ENCODE data around the gene LMNA. TPM values are rescaled to one million over a fixed set of nuclear protein-coding genes. Genes with fewer than 3 reads are reported as not detected.
A peak's percentile ranks its signal among the peaks of the same experiment; 100 is the strongest.

Gene LMNA
- total RNA-seq, 1 experiment from 2014 or later = 225 TPM

GRCh38 chr1:156111355-156111962 is 3.1 kb upstream of the LMNA start:
- no peak for TF ChIP-seq CTCF (conservative IDR thresholded peaks at IDR 0.05; ENCODE audit: low read depth, low read length)
- no peak for TF ChIP-seq EZH2 (IDR thresholded peaks at IDR 0.05; ENCODE audit: borderline replicate concordance, low read depth, low read length, poor library complexity, severe bottlenecking)
- Histone ChIP-seq H3K4me1 (ENCODE audit: insufficient read depth, low read length, poor library complexity, severe bottlenecking) (peaks cover 33% of the 10 kb centered on the region), H3K27ac (ENCODE audit: low read depth, low read length, poor library complexity, severe bottlenecking) (peak overlapping the region; percentile 4), H3K9me3 (ENCODE audit: low read depth, low read length, poor library complexity, severe bottlenecking) (no peaks in the 10 kb centered on the region), H3K27me3 (replicated peaks; ENCODE audit: insufficient read depth, low read depth, low read length, poor library complexity) (no peaks in the 10 kb centered on the region), H3K36me3 (ENCODE audit: insufficient read depth, low read length, poor library complexity, severe bottlenecking) (no peaks in the 10 kb centered on the region), H3K4me3 (ENCODE audit: low read depth, low read length, poor library complexity, severe bottlenecking) (no peak overlapping the region)
- POLR2A ChIA-PET (ENCODE audit: low non-redundant PET) = interaction anchor here (0.6 kb wide), 1 partner anchor 639 kb away, joined by 3 read pairs; no protein-coding TSS in a partner anchor
- CTCF ChIA-PET = no interaction called here
- intact Hi-C loops (cut with micrococcal nuclease; ENCODE audit: unreplicated experiment) = no loop called here
- BruUV-seq (replicated peaks) = no TSS peak
- DNase-seq (ENCODE audit: low spot score) = no peak

DNA sequence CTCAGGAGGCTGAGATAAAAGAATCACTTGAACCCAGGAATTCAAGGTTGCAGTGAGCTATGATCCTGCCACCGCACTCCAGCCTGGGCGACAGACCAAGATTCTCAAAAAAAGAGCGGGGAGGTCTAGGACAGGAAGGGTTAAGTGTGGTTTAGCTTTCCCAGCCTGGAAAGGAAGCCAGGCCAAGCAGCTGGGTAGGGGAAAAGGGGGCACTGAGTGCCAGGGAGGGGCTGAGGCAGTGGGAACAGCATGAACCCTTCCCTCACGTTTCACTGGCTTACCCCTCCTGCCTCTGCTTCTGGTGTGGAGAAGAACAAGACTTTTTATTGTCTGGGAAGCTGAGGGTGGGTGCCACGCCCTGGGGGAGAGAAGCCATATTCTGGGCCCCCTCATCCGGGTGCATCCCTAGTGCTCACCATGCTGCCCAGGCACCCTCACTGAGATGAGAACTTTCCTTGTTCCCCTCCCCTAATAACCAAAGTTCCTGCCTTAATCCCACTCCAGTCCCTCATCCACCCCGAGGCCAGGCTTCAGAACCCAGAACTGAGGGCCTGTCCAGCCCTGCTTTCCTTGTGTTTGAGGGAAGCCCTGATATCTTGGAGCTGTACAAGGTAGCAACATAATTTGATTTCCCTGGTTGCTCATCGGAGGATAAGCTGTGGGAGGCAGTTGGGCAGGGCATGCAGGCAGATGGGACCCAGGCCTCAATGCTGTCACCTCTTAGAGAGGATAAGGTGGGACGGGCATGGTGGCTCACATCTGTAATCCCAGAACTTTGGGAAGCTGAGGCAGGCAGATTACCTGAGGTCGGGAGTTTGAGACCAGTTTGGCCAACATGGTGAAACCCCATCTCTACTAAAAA is 2.0 kb upstream of the LMNA start:
- peak overlapping the region; percentile 4 for H3K27ac ChIP-seq (ENCODE audit: low read depth, low read length, poor library complexity, severe bottlenecking)
- H3K27me3 ChIP-seq (replicated peaks; ENCODE audit: insufficient read depth, low read depth, low read length, poor library complexity) = no peaks in the 10 kb centered on the region
- POLR2A ChIA-PET (ENCODE audit: low non-redundant PET) = interaction anchor here (0.6 to 0.8 kb wide), 2 partner anchors 46 to 638 kb away, joined by 3 read pairs; no protein-coding TSS in a partner anchor
- no peaks in the 10 kb centered on the region for H3K36me3 ChIP-seq (ENCODE audit: insufficient read depth, low read length, poor library complexity, severe bottlenecking)
- H3K4me3 ChIP-seq (ENCODE audit: low read depth, low read length, poor library complexity, severe bottlenecking) = no peak overlapping the region
- no TSS peak for BruUV-seq (replicated peaks)
- CTCF ChIA-PET = interaction anchor here (0.5 kb wide), 1 partner anchor 20 kb away, joined by 6 read pairs; no protein-coding TSS in a partner anchor
- H3K9me3 ChIP-seq (ENCODE audit: low read depth, low read length, poor library complexity, severe bottlenecking) = no peaks in the 10 kb centered on the region
- DNase-seq (ENCODE audit: low spot score) = no peak
- TF ChIP-seq CTCF (conservative IDR thresholded peaks at IDR 0.05; ENCODE audit: low read depth, low read length) (no peak), EZH2 (IDR thresholded peaks at IDR 0.05; ENCODE audit: borderline replicate concordance, low read depth, low read length, poor library complexity, severe bottlenecking) (no peak)
- peaks cover 25% of the 10 kb centered on the region for H3K4me1 ChIP-seq (ENCODE audit: insufficient read depth, low read length, poor library complexity, severe bottlenecking)
- intact Hi-C loops (cut with micrococcal nuclease; ENCODE audit: unreplicated experiment) = no loop called here

- peaks cover 29% of the 10 kb centered on the region for H3K4me1 ChIP-seq (ENCODE audit: insufficient read depth, low read length, poor library complexity, severe bottlenecking)
- BruUV-seq (replicated peaks) = no TSS peak
- H3K4me3 ChIP-seq (ENCODE audit: low read depth, low read length, poor library complexity, severe bottlenecking) = peak overlapping the region; percentile 86
- peak overlapping the region; percentile 74 for H3K27ac ChIP-seq (ENCODE audit: low read depth, low read length, poor library complexity, severe bottlenecking)
- ChIA-PET CTCF (interaction anchor here (0.9 to 1.0 kb wide), 2 partner anchors 16 to 17 kb away, joined by 4 to 6 read pairs; no protein-coding TSS in a partner anchor), POLR2A (ENCODE audit: low non-redundant PET) (no interaction called here)
- intact Hi-C loops (cut with micrococcal nuclease; ENCODE audit: unreplicated experiment) = no loop called here
- TF ChIP-seq EZH2 (IDR thresholded peaks at IDR 0.05; ENCODE audit: borderline replicate concordance, low read depth, low read length, poor library complexity, severe bottlenecking) (no peak), CTCF (conservative IDR thresholded peaks at IDR 0.05; ENCODE audit: low read depth, low read length) (no peak)
- DNase-seq (ENCODE audit: low spot score) = no peak
- no peaks in the 10 kb centered on the region for H3K9me3 ChIP-seq (ENCODE audit: low read depth, low read length, poor library complexity, severe bottlenecking)
- no peaks in the 10 kb centered on the region for H3K27me3 ChIP-seq (replicated peaks; ENCODE audit: insufficient read depth, low read depth, low read length, poor library complexity)
- no peaks in the 10 kb centered on the region for H3K36me3 ChIP-seq (ENCODE audit: insufficient read depth, low read length, poor library complexity, severe bottlenecking)
Measured at GRCh38 chr1:156113282-156113950, 1.1 kb upstream of the LMNA start.

Data from A673 (cell line).